HG03064 (cell line): Measurements from ENCODE around the gene VEGFB.

Source experiments
- ATAC-seq: cut with Tn5 transposase; IDR thresholded peaks from one replicate; pipeline ENCODE4 v1.9.1; 2021; ENCODE audit warnings: low read depth; ENCODE audit not compliant: unreplicated experiment

VEGFB gene

DNA sequence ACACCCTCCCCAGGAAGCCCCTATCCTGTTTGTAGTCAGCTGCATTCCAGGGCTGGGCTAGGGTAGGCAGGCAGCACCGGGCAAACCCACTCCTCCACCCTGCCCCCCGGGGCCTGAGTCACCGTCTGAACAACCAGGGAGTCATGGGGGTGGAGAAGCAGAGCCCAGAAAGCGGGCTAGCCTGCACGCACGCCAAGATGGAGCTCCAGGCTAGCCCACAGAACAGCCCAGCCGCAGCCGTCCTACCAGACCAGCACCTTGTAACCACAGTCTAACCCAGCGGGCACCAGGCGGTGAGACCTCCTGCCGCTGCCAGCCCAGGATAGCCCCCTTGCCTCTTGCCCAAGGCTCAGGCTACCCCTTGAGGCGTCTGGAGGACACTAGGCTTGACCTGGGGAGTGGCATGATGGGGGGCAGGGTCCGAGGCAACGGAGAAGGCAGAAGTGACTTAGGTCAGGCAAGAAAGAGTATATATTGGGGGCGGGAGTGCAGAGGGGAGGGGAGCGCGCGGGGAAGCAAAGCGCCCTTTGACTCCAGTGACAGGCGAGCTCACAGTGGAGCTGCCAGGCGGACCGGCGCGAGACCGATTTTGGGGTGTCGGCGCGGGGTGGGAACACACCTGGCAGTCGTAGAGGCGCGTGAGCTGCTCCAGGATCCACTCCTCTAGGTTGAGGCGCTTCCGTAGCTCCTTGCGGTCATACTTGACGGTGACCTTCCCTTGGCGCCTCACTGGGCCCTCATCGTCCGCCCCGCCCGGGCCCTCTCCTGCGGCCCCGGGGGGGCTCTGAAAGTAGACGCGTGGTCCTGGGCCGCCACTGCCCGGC lies 11.6 kb downstream of the VEGFB start:
- ATAC-seq, result no peak

DNA sequence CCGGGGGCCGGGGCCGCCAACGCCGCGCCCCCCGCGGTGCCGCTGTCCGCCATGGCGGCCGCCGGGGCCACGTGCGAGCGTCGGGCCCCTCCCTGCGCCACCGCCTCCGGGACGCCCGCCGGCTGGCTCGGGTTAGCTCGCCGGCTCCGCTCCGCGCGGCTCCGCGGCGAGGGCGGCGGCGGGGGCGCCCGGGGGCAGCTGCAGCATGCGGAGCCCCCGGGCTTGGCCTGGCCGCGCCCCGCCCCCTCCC lies 12.2 kb downstream of the VEGFB start:
- ATAC-seq, result peak; percentile 15

GRCh38 chr11:64246871-64247728 lies 12.7 kb downstream of the VEGFB start, which contains the start of gene PPP1R14B:
Gene PPP1R14B, minus strand, starts transcription at chr11:64246943. Its CDS starts 270 bp downstream, at chr11:64246673.
- peak; percentile 36 for ATAC-seq

DNA sequence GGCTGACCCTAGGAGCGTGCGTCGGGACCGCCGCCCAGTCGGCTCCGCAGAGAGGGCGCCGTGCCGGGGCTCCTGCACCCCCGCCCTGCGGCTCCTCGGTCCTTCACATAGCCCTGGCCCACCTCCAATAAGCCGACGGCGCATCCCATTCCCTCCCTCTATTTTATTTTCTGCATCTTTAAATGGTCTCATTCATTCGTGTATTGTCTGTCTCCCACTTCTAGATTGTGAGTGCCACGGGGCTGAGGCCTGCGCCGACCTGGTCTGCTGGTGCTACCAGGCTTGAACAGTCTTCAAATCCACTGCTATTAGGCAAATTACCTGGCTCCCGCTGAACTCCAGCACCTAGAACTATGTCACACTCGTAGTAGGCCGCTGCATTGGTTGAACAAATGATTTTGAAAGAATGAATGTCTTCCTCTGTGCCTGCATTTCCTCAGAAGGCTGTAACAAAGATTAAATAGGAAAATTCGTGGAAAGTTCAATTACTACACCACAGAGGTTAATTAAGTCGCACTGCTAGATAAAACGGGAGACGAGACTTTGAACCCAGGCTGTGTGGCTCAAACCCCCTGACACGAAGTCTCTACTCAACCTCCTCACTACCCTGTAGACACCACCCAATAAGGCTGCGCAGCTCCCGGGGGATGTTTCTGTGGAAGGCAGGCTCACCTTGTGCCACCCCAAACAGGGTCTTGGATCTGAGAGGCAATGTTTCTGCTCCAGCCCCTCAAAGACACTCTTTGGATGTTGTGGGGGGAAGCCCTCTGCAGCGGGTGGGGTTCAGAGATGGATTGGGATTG lies 13.5 kb downstream of the VEGFB start:
- ATAC-seq, result no peak

DNA sequence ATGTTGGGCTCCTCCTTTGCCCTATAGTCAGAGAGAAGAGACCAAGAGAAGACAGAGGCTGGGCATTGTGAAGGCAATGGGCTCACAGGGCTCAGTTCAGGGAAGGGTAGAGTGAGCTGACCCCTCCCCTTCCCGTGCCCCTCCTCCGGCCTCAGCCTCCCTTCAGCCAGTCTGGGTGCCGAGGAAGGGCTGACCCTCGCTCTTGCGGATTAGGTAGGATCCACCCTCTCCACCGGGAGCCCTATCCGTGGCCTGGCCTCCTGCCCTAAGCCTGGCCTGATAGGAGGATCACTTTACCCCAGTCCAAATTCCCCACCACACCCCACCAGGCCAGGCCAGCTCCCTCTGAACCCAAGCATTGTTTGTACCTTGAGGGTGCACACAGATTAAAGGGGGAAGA lies 14.2 kb downstream of the VEGFB start:
- no peak for ATAC-seq

GRCh38 chr11:64249038-64249437 lies 14.7 kb downstream of the VEGFB start:
- ATAC-seq, result no peak

DNA sequence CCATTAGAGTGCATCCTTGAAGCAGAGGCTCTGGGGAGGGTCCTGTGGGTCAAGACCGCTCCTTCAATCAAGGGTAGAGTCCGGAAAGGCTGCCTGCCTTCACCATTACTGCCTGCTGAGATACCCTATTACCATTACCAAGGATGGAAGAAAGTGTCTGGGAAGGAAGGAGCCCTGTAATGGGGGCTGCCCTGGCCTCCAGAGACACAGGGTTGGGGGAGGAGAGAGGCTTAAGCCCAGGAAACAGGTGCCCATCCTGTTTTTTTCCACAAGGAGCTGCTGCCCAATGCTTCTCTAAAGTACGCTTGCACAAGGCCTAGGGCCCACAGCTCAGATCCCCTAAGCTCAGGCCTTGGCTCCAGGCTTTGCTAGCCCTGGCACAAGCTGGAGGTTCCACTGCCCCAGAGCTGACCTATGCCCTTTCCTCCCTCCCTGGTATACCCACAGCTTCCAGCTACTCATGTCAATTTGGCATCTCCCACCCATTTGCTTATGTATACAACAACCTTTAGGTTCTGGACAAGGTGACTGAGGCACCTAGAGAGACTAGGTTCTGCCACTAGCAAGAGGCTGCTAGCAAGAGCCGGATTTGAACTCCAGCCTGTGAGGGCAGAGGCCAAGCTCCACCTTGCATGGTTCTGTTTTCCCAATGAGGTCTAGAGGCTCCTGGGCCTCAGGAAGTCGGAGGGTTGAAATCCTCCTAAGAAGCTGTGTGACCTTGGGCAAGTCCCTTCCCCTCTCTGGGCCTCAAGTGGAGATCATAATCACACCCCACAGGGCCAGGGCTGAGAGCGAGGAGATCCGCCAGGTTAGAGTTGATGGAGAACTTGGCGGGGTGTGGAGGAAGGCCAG lies 15.4 kb downstream of the VEGFB start:
- no peak for ATAC-seq

DNA sequence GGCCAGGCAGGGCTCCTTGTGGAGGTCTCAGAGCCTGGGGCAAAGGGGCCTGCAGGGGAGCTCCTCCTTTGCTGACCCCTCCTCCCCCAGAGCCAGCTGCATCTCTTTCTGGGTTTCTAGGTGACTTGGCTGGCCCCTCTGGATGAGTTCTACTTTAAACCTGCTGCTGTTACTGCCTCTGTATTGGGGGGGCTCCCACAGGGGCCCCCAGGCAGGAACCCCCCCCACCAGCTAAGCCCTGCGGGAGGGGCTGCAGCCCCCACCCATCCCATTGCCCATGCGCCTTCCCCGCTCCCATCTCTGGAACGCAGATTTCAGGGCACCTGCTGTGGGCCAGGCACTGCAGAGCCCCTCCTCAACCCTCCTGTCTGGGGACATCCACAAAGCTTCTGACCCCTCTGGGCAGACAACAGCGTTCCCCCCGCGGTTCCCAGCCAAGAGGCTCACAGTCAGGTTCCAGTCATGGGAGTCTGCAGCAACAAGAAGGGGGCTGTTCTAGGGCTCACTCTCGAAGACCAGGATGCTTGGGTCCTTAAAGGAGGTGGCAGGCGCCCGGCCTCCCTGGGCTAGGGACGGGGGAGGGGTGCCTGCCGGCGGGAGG lies 16.1 kb downstream of the VEGFB start:
- no peak for ATAC-seq

- no peak for ATAC-seq
These were observed 16.8 kb downstream of the VEGFB start, which contains the start of gene PLCB3 for GRCh38 chr11:64251016-64251752. Gene PLCB3, plus strand, starts transcription at chr11:64251530. Its CDS starts 120 bp downstream, at chr11:64251650.

GRCh38 chr11:64251753-64252002 lies 17.3 kb downstream of the VEGFB start:
- no peak for ATAC-seq

GRCh38 chr11:64252003-64252872 lies 17.9 kb downstream of the VEGFB start:
- no peak for ATAC-seq

DNA sequence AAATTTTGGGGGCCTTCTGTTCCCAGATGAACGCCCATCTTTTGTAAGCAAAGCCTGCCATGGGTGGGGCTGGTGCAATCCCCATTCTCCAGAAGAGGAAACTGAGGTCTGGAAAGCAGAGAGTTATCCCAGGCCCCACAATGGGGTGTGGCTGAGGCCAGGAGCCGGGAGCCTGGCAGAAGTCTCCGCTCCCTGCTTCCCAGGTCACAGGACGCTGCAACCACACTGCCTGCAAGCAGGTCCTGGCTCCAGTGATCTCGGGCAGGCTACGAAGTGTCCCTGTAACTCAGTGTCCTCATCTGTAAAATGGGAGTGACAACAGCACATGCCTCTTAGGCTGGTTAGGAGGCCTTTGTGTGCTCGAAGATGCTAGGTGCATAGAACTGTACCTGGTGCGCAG lies 18.7 kb downstream of the VEGFB start:
- no peak for ATAC-seq

- ATAC-seq, result no peak
These were observed 19.1 kb downstream of the VEGFB start for GRCh38 chr11:64253481-64253880.

DNA sequence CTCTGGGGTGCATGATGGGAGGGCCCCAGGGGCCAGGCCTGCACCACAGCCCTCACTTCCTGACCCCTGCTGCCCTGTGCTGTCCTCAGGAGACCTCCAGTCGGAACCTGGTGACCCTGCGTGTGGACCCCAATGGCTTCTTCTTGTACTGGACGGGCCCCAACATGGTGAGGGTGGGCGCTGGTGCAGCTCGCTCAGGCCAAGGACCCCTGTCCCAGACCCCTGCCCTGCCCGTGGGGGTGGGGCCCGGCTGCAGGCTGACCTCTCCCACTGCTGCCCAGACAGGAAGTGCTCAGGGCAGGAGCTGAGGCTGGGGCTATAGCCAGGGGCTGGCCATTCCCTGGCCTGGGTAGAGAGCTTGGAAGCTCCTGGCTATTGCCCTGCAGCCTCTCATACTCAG lies 19.9 kb downstream of the VEGFB start:
- ATAC-seq, result no peak

- no peak for ATAC-seq
These were observed 21.0 kb downstream of the VEGFB start for GRCh38 chr11:64255135-64256128.

- ATAC-seq, result no peak
These were observed 21.9 kb downstream of the VEGFB start for GRCh38 chr11:64256300-64256699.

- no peak for ATAC-seq
These were observed 24.0 kb downstream of the VEGFB start for GRCh38 chr11:64258356-64258755.
